HepG2 (cell line): ENCODE results near the gene RFX2. TPM values are rescaled to one million over a fixed set of nuclear protein-coding genes. Genes with fewer than 3 reads are reported as not detected.
A peak's percentile ranks its signal among the peaks of the same experiment; 100 is the strongest.

Source experiments
- ATAC-seq: fragments of 200-7000 bp; cut with Tn5 transposase; 3 replicates; pipeline ENCODE4 v1.9.1; 2020; ENCODE audit warnings: mild to moderate bottlenecking, moderate library complexity
- BruUV-seq: library from RNA; stranded (reverse); fragments of 400-500 nt; replicated peaks from 2 replicates; lab custom pipeline; 2021; lab: Mats Ljungman, UMichigan
- CTCF ChIA-PET: fragments of 300-600 bp; formaldehyde crosslinking; extraction: SDS; loops from one replicate; lab custom pipeline; 2021; ENCODE audit warnings: low total read pairs, inconsistent platforms, low intra/inter-chr PET ratio; lab: Yijun Ruan, JAX
- POLR2A ChIA-PET: fragments of 350-600 bp; sonication (Branson Sonifier 250); formaldehyde crosslinking; loops from one replicate; lab custom pipeline; 2020; ENCODE audit warnings: antibody characterized with exemption, inconsistent platforms; lab: Yijun Ruan, JAX
- DNase-seq: peaks from one replicate; pipeline ENCODE4 v3.0.0-alpha.2; 2015; ENCODE audit warnings: low spot score
- FAIRE-seq: peaks from 3 replicates; lab custom pipeline; 2011; peaks lifted over from hg19 to GRCh38; lab: Jason Lieb, UNC
- H2AFZ ChIP-seq: one replicate; pipeline ENCODE4 v1.6.1; 2011; ENCODE audit warnings: low read length, inconsistent platforms
- H3K27ac ChIP-seq: fragments of 300-600 bp; 3 replicates; pipeline ENCODE4 v1.8.0; 2011; ENCODE audit warnings: mixed run types, mild to moderate bottlenecking, mixed read lengths, low read length, inconsistent platforms; ENCODE audit not compliant: insufficient read depth; ENCODE audit errors: extremely low read length
- H3K27me3 ChIP-seq, 2 experiments: fragments of 200-600 bp in 1 of 2; 2 replicates in 1 of 2; 3 replicates in 1 of 2; pipeline versions ENCODE4 v1.6.0 to v1.8.0; 2011; ENCODE audit warnings: low read length in 2 of 2, mild to moderate bottlenecking in 2 of 2, moderate library complexity in 2 of 2, inconsistent platforms in 1 of 2; ENCODE audit not compliant: insufficient read depth in 2 of 2, control insufficient read depth in 1 of 2
- H3K36me3 ChIP-seq, 2 experiments: fragments of 200-600 bp in 1 of 2; replicated peaks in 1 of 2; 2 replicates in 1 of 2; 3 replicates in 1 of 2; pipeline versions ENCODE4 v1.5.1 to v1.8.0; 2011; ENCODE audit warnings: low read length in 2 of 2, inconsistent platforms in 1 of 2; ENCODE audit not compliant: insufficient read depth in 2 of 2, control insufficient read depth in 1 of 2
- H3K4me1 ChIP-seq: 2 replicates; pipeline ENCODE4 v1.5.1; 2012; ENCODE audit warnings: low read length, inconsistent platforms; ENCODE audit not compliant: insufficient read depth
- H3K4me2 ChIP-seq: 2 replicates; pipeline ENCODE4 v1.6.0; 2011; ENCODE audit warnings: low read depth, low read length, inconsistent platforms
- H3K4me3 ChIP-seq, 3 experiments: fragments of 200-600 bp in 1 of 3; sonication (generic), shearing (Covaris generic) in 1 of 3; replicated peaks in 1 of 3; 2 replicates each; pipeline ENCODE4 v1.5.1; 2011 to 2016; ENCODE audit warnings: low read length in 3 of 3, inconsistent platforms in 2 of 3, low read depth in 2 of 3, mild to moderate bottlenecking in 2 of 3, control low read depth in 1 of 3, mixed read lengths in 1 of 3; ENCODE audit not compliant: insufficient read depth in 1 of 3
- H3K79me2 ChIP-seq: one replicate; pipeline ENCODE4 v1.6.1; 2011; ENCODE audit warnings: low read length, inconsistent platforms; ENCODE audit not compliant: insufficient read depth
- H3K9ac ChIP-seq: 2 replicates; pipeline ENCODE4 v1.6.0; 2011; ENCODE audit warnings: mild to moderate bottlenecking, low read depth, low read length, inconsistent platforms; ENCODE audit not compliant: insufficient read depth
- H3K9me3 ChIP-seq: 2 replicates; pipeline ENCODE4 v1.5.1; 2012; ENCODE audit warnings: mild to moderate bottlenecking, low read length
- H4K20me1 ChIP-seq: 2 replicates; pipeline ENCODE4 v1.6.0; 2011; ENCODE audit warnings: inconsistent platforms, mild to moderate bottlenecking, low read length, moderate library complexity; ENCODE audit not compliant: insufficient read depth
- HBP1 ChIP-seq: IDR thresholded peaks from 2 replicates; pipeline ENCODE4 v1.6.1; 2016; ENCODE audit warnings: low read depth, control low read depth
- HNF4A ChIP-seq: sonication (generic); formaldehyde crosslinking; IDR thresholded peaks from 2 replicates; pipeline ENCODE4 v1.4.0; 2020; ENCODE audit warnings: missing genetic modification reagents
- MYC ChIP-seq: sonication (generic); formaldehyde crosslinking; IDR thresholded peaks from 2 replicates; pipeline ENCODE4 v1.9.0; 2021; ENCODE audit warnings: missing genetic modification reagents, borderline replicate concordance
- PAXIP1 ChIP-seq: sonication (generic); formaldehyde crosslinking; conservative IDR thresholded peaks from 2 replicates; pipeline ENCODE4 v1.4.0; 2020; ENCODE audit warnings: mild to moderate bottlenecking, missing genetic modification reagents, moderate library complexity
- RARA ChIP-seq: IDR thresholded peaks from 2 replicates; pipeline ENCODE4 v1.6.1; 2016; ENCODE audit warnings: missing genetic modification reagents, missing compliant biosample characterization
- RXRA ChIP-seq: sonication (generic); formaldehyde crosslinking; IDR thresholded peaks from 2 replicates; pipeline ENCODE4 v1.5.1; 2020; ENCODE audit warnings: missing genetic modification reagents
- SIX4 ChIP-seq: sonication (generic); formaldehyde crosslinking; IDR thresholded peaks from 2 replicates; pipeline ENCODE4 v1.4.0; 2020; ENCODE audit warnings: missing genetic modification reagents
- ZFY ChIP-seq: sonication (generic); formaldehyde crosslinking; IDR thresholded peaks from 2 replicates; pipeline ENCODE4 v1.4.0; 2020; ENCODE audit warnings: missing genetic modification reagents
- ZNF10 ChIP-seq: sonication (generic); formaldehyde crosslinking; IDR thresholded peaks from 2 replicates; pipeline ENCODE4 v1.4.0; 2020; ENCODE audit warnings: mild to moderate bottlenecking, low read depth, missing genetic modification reagents, borderline replicate concordance
- ZNF205 ChIP-seq: IDR thresholded peaks from 2 replicates; pipeline ENCODE4 v1.6.1; 2018; ENCODE audit warnings: missing biosample characterization, missing genetic modification reagents
- ZNF503 ChIP-seq: sonication (generic); formaldehyde crosslinking; IDR thresholded peaks from 2 replicates; pipeline ENCODE4 v1.4.0; 2020; ENCODE audit warnings: missing genetic modification reagents
- ZNF577 ChIP-seq: sonication (generic); formaldehyde crosslinking; IDR thresholded peaks from 2 replicates; pipeline ENCODE4 v1.4.0; 2020; ENCODE audit warnings: mild to moderate bottlenecking, low read depth, missing genetic modification reagents, borderline replicate concordance
- ZNF670 ChIP-seq: sonication (generic); formaldehyde crosslinking; IDR thresholded peaks from 2 replicates; pipeline ENCODE4 v1.8.0; 2022; ENCODE audit warnings: mild to moderate bottlenecking, missing genetic modification reagents, borderline replicate concordance
- ZSCAN25 ChIP-seq: sonication (generic); formaldehyde crosslinking; IDR thresholded peaks from 2 replicates; pipeline ENCODE4 v1.8.0; 2022; ENCODE audit warnings: mild to moderate bottlenecking, missing genetic modification reagents
- WGBS: methylation state at CpG from one replicate; pipeline ENCODE4 v1.1.6; 2017; ENCODE audit warnings: low lambda C conversion rate; 5-methylcytosine and 5-hydroxymethylcytosine counted together
- in situ Hi-C: cut with HindIII; loops from 2 replicates; pipeline ENCODE4 v1.10.0; 2017; ENCODE audit warnings: low pct_unique_long_range_greater_than_20kb; ENCODE audit not compliant: extremely low pct_ligation_motif_present
- intact Hi-C: fragments of 100-400 bp; cut with micrococcal nuclease; formaldehyde crosslinking; loops from one replicate; pipeline ENCODE4 v1.10.0; 2022; ENCODE audit not compliant: unreplicated experiment
- polyA plus RNA-seq, 8 experiments: library from polyadenylated mRNA; depleted of rRNA in 3 of 8; stranded (reverse) in 7 of 8; unstranded in 1 of 8; fragments of >200 nt; fragmentation: Illumina TruSeq in 4 of 8; extraction: Trizol in 4 of 8; gene quantifications; 2 replicates each; pipeline versions ENCODE4 v1.2.1 to v1.2.3, GENCODE V29; 2011 to 2016; ENCODE audit warnings: low read depth in 4 of 8, missing spikeins in 1 of 8, mixed read lengths in 1 of 8; ENCODE audit not compliant: insufficient read depth in 1 of 8
- total RNA-seq, 5 experiments: library from RNA; depleted of rRNA; stranded (reverse); fragments of >200 nt; fragmentation: Illumina TruSeq; extraction: Trizol; gene quantifications; 2 replicates each; pipeline ENCODE4 v1.2.3, GENCODE V29; 2016; ENCODE audit warnings: low read depth in 1 of 5
- TF ChIP-seq, protein P1 (sequence below): IDR thresholded peaks from 2 replicates; pipeline ENCODE4 v1.6.1; 2012; ENCODE audit warnings: inconsistent platforms
- TF ChIP-seq, protein P2 (sequence below): sonication (generic); formaldehyde crosslinking; IDR thresholded peaks from 2 replicates; pipeline ENCODE4 v1.9.0; 2022; ENCODE audit warnings: missing genetic modification reagents, mild to moderate bottlenecking, borderline replicate concordance

The RFX2 gene
- total and polyA plus RNA-seq, 2 of the 13 experiments (the other 11 are each of a cell fraction or from before 2014, with no cell fraction given), result 2.8 to 3.3 TPM

- ChIA-PET CTCF (no interaction called here), POLR2A (no interaction called here)
- H3K79me2 ChIP-seq, result no peaks in the 10 kb centered on the region
- no peaks in the 10 kb centered on the region for H4K20me1 ChIP-seq
- peak overlapping the region; percentile 74 for H3K4me2 ChIP-seq
- FAIRE-seq, result peak; percentile 82
- intact Hi-C loops (no loop called here), in situ Hi-C loops (no loop called here)
- ATAC-seq, result peak; percentile 90
- peak overlapping the region; percentile 33 for H3K27ac ChIP-seq
- BruUV-seq, result no TSS peak
- no peak overlapping the region for H2AFZ ChIP-seq
- H3K4me3 ChIP-seq, result peak overlapping the region; percentile 13 to 33 (median 19); a peak in 2 of 6 replicates
- peaks cover 0 to 3% of the 10 kb centered on the region in 2 experiments; a peak in 2 of 5 replicates for H3K27me3 ChIP-seq
- no peaks in the 10 kb centered on the region for H3K9me3 ChIP-seq
- peak overlapping the region; percentile 62 for H3K9ac ChIP-seq
- 0% methylated on average over 7 of the region's 9 CpGs for WGBS
- peaks cover 35% of the 10 kb centered on the region for H3K4me1 ChIP-seq
- DNase-seq, result peak; percentile 75
- H3K36me3 ChIP-seq, result no peaks in the 10 kb centered on the region
- TF ChIP-seq RARA (CRISPR knock-in tag), result peak; percentile 43; the same call in 1 of the 2 replicates
- peak; percentile 91 for TF ChIP-seq ZNF205 (CRISPR knock-in tag)
- TF ChIP-seq ZNF577 (CRISPR knock-in tag), result no peak
- TF ChIP-seq, protein P1, sequence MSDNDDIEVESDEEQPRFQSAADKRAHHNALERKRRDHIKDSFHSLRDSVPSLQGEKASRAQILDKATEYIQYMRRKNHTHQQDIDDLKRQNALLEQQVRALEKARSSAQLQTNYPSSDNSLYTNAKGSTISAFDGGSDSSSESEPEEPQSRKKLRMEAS, result peak; percentile 49
- TF ChIP-seq SIX4 (CRISPR knock-in tag), result no peak
- no peak for TF ChIP-seq ZNF10 (CRISPR knock-in tag)
- peak; percentile 35 for TF ChIP-seq PAXIP1 (CRISPR knock-in tag)
- TF ChIP-seq HNF4A (CRISPR knock-in tag), result peak; percentile 41
- TF ChIP-seq ZFY (CRISPR knock-in tag), result no peak
- TF ChIP-seq, protein P2, sequence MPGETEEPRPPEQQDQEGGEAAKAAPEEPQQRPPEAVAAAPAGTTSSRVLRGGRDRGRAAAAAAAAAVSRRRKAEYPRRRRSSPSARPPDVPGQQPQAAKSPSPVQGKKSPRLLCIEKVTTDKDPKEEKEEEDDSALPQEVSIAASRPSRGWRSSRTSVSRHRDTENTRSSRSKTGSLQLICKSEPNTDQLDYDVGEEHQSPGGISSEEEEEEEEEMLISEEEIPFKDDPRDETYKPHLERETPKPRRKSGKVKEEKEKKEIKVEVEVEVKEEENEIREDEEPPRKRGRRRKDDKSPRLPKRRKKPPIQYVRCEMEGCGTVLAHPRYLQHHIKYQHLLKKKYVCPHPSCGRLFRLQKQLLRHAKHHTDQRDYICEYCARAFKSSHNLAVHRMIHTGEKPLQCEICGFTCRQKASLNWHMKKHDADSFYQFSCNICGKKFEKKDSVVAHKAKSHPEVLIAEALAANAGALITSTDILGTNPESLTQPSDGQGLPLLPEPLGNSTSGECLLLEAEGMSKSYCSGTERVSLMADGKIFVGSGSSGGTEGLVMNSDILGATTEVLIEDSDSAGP (CRISPR knock-in tag), result no peak
- peak; percentile 72 for TF ChIP-seq ZSCAN25 (CRISPR knock-in tag)
- TF ChIP-seq HBP1, result 0 out of 2 replicates have a peak, but pooled peaks have one; percentile 20
- TF ChIP-seq ZNF503 (CRISPR knock-in tag), result no peak
- TF ChIP-seq RXRA (CRISPR knock-in tag), result 0 out of 2 replicates have a peak, but pooled peaks have one; percentile 42
- TF ChIP-seq MYC (CRISPR knock-in tag), result no peak
- peak; percentile 51; the same call in 1 of the 2 replicates for TF ChIP-seq ZNF670
These were observed 23.2 kb downstream of the RFX2 start for GRCh38 chr19:6087074-6087571.
